ENCODE data around the gene PHLDB1.
"Not testable (repeated sequence)": the region's sequence is repeated elsewhere in the genome, so short reads cannot be mapped to it uniquely, and the experiment has no call there.

Gene PHLDB1

GRCh38 chr11:118684187-118684586 lies 76.8 kb downstream of the PHLDB1 start:
- DNase-seq (ENCODE audit: low read depth in 2 of 2), result no peak

GRCh38 chr11:118687906-118688305 lies 80.5 kb downstream of the PHLDB1 start:
- DNase-seq (ENCODE audit: low read depth in 2 of 2), result no peak

- not testable (repeated sequence) for DNase-seq (ENCODE audit: low read depth in 2 of 2)
These were observed 80.9 kb downstream of the PHLDB1 start for GRCh38 chr11:118688339-118688738.

- DNase-seq (ENCODE audit: low read depth in 2 of 2), result no peak
These were observed 81.6 kb downstream of the PHLDB1 start for GRCh38 chr11:118688851-118689502.

GRCh38 chr11:118689503-118689851 lies 82.1 kb downstream of the PHLDB1 start:
- no peak for DNase-seq (ENCODE audit: low read depth in 2 of 2)

- DNase-seq (ENCODE audit: low read depth in 2 of 2), result peak; percentile 53 to 72
These were observed 82.6 kb downstream of the PHLDB1 start for GRCh38 chr11:118689852-118690552.

GRCh38 chr11:118690553-118691304 lies 83.3 kb downstream of the PHLDB1 start:
- no peak for DNase-seq (ENCODE audit: low read depth in 2 of 2)

GRCh38 chr11:118691926-118692830 lies 84.8 kb downstream of the PHLDB1 start:
- DNase-seq (ENCODE audit: low read depth in 2 of 2), result peak; percentile 53 to 73

GRCh38 chr11:118694185-118694584 lies 86.8 kb downstream of the PHLDB1 start:
- DNase-seq (ENCODE audit: low read depth in 2 of 2), result no peak

- no peak for DNase-seq (ENCODE audit: low read depth in 2 of 2)
These were observed 87.4 kb downstream of the PHLDB1 start for GRCh38 chr11:118694771-118695170.

- no peak for DNase-seq (ENCODE audit: low read depth in 2 of 2)
These were observed 89.3 kb downstream of the PHLDB1 start for GRCh38 chr11:118696673-118697226.

GRCh38 chr11:118697346-118697745 lies 89.9 kb downstream of the PHLDB1 start:
- DNase-seq (ENCODE audit: low read depth in 2 of 2), result no peak

- peak; percentile 44 to 50 for DNase-seq (ENCODE audit: low read depth in 2 of 2)
These were observed 92.2 kb downstream of the PHLDB1 start for GRCh38 chr11:118699506-118700220.

GRCh38 chr11:118703563-118704106 lies 96.2 kb downstream of the PHLDB1 start:
- no peak for DNase-seq (ENCODE audit: low read depth in 2 of 2)

GRCh38 chr11:118705111-118705741 lies 97.8 kb downstream of the PHLDB1 start:
- DNase-seq (ENCODE audit: low read depth in 2 of 2), result no peak

GRCh38 chr11:118705791-118706545 lies 98.6 kb downstream of the PHLDB1 start:
- no peak for DNase-seq (ENCODE audit: low read depth in 2 of 2)

- no peak for DNase-seq (ENCODE audit: low read depth in 2 of 2)
These were observed 99.1 kb downstream of the PHLDB1 start for GRCh38 chr11:118706546-118706825.
